AG10803 (cell line): ENCODE data around the gene CD84.

Experiments used
- DNase-seq: peaks from one replicate; pipeline ENCODE4 v3.0.0; 2010; ENCODE audit warnings: low read depth
- H3K4me3 ChIP-seq: 2 replicates; pipeline ENCODE4 v1.5.1; 2011; ENCODE audit warnings: mild to moderate bottlenecking, low read length, control low read depth
- TF ChIP-seq, protein P1 (sequence below): conservative IDR thresholded peaks from 2 replicates; pipeline ENCODE4 v1.5.1; 2011; ENCODE audit warnings: mild to moderate bottlenecking, low read length, control low read depth, inconsistent platforms

The CD84 gene

DNA sequence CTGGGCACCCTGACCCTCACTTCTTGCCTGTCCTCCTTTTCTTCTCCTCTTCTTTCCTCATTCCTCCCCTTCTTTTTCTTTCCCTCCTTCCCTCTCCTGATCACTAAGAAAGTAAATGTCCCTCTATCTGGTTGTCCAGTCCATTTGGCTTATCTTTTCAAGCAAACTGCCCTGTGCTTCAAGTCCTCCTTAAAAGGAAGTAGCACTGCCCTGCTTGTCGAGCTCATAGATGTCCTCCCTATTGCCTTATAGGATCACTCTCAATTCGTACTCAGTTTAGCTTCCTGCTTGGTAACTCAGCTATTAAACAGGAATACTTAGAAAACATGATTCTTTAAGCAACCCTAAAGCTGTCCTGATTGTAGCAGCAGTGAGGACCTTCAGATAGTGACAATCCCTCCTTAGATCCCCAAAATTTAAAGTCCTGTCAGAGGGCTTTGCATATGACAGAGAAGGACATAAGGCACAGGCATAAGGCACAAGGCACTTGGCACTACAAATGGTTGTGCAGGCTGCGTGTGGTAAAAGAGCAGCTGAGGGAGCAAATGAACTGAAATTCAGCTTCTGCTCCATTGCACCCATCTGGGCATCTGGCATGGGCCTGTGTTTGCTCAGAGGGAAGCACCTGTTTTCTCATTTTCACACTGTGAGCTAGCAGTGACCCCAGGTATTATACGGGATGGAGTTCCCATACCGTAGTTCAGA lies 30.2 kb downstream of the CD84 start:
- no peak for DNase-seq
- TF ChIP-seq, protein P1, sequence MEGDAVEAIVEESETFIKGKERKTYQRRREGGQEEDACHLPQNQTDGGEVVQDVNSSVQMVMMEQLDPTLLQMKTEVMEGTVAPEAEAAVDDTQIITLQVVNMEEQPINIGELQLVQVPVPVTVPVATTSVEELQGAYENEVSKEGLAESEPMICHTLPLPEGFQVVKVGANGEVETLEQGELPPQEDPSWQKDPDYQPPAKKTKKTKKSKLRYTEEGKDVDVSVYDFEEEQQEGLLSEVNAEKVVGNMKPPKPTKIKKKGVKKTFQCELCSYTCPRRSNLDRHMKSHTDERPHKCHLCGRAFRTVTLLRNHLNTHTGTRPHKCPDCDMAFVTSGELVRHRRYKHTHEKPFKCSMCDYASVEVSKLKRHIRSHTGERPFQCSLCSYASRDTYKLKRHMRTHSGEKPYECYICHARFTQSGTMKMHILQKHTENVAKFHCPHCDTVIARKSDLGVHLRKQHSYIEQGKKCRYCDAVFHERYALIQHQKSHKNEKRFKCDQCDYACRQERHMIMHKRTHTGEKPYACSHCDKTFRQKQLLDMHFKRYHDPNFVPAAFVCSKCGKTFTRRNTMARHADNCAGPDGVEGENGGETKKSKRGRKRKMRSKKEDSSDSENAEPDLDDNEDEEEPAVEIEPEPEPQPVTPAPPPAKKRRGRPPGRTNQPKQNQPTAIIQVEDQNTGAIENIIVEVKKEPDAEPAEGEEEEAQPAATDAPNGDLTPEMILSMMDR: no peak
- no peak overlapping the region for H3K4me3 ChIP-seq

DNA sequence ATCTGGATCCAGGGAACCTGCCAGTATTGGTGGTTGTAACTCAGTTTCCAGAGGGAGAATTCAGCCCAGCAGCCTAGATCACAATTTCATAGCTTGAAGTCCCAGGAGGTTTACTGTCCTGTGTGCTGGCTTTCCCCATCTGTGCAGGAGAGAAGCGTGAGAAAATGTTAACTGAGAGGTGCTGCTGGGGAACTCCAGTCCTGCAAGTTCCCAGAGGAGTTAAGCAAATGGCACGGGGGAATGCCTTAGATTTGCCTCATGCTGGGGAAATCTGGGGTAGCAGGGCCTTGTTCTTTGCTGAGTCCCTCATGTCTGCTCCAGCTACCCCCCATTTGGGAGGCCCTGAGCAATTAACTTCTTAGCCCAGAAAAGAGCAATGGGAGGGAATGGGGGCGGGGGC lies 31.1 kb downstream of the CD84 start:
- no peak for DNase-seq
- TF ChIP-seq, protein P1: no peak
- no peak overlapping the region for H3K4me3 ChIP-seq

DNA sequence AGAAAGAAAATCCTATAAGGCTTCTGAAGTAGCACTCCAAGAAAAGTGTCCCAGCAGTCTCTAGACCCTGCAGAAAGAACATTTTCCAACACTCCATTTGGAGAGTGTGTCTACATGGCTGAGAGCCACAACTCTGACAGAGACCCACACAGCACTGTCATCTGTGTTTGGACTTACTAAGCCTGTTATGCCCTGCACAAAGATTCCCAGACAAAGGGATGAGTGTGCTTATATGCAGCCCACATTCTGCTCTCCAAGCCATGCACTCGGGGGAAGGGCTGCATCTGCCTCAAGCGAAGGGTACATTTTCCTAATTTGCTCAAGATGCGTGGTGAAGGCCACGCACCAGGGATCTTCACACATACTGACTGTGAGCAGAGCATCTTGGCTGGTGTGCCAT lies 31.9 kb downstream of the CD84 start:
- no peak overlapping the region for H3K4me3 ChIP-seq
- no peak for DNase-seq
- TF ChIP-seq, protein P1: no peak

GRCh38 chr1:160546942-160547341 lies 32.4 kb downstream of the CD84 start:
- TF ChIP-seq, protein P1: no peak
- no peak for DNase-seq
- no peak overlapping the region for H3K4me3 ChIP-seq

DNA sequence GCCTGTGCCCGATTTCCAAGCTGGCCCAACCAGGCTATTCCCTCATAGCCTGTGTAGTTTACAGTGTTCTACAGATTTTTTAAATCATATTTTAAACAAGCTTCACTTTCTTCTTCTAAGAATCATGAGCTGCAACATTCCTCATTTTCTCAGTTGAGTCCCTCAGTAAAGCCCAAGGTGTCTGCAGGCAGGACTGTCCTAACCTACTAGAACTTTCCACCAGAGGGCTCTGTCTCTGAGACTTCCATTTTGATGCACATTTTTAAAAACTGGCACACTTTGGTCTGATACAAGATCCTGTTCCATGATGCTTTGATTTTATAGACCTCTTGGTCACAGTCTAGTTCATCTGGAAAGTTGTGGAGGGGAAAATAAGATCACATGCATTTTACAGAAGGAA lies 34.6 kb downstream of the CD84 start:
- DNase-seq: peak; percentile 10
- TF ChIP-seq, protein P1: peak; percentile 41
- H3K4me3 ChIP-seq: no peak overlapping the region

DNA sequence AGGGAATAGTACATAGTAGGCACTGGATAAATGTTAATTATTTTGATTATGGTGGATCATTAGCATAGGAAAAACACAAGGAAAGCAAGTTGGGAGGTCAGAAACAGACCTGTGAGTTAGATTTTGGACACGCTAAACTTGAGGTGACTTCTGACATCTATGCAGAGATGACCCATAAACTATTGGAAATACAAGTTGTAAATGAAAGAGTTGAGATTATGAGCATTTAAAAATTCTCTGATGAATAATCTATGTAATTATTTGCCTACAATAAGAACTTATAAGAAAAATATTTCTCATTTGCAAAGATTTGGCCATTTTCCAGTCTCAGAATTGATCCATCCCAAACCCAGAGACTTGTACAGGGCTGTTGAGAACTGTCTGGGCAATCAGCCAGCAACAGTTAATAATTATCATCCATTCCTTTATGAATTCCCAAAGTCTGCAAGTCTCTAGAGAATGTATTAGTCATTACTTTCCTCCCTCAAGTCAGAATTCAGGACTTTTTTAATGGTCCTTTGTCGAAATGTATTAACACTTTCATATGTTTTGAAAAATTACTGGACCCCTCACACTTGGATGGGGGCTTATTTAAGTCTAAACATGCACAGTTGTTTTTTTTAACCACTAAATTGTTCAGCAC lies 36.9 kb downstream of the CD84 start:
- TF ChIP-seq, protein P1: no peak
- H3K4me3 ChIP-seq: no peak overlapping the region
- DNase-seq: no peak

DNA sequence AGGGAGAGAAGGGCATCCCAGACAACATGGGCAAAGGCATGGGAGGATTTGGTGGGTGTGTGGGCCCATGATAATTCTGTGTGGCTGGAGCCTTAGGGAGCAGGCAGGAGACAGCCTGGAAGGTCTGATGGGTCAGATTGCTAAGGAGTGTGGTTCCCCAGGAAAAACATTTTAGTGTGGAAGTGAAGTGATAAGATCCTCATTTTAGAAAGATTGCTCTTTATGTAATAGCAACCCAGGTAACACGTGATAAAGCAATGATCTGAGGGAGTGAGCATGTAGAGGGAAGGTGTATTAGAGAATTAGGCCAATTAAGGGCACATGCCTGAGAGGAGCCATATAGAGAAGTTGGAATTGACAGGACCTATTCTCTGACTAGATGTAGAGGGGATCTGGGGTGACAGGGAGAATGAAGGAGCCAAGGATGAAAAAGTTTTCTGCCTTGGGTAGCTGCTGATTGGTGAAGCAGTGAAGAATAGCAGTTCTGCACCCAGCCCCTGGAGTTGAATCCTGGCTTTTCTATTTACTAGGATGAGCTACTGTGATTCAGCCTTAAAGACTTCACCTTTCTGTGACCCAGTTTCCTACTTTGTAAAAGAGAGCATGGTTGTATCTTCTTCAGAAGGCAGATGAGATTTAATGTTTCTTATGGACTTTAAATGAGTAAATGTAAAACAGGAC lies 37.5 kb downstream of the CD84 start:
- DNase-seq: no peak
- TF ChIP-seq, protein P1: no peak
- no peak overlapping the region for H3K4me3 ChIP-seq
